HepG2 (cell line): ENCODE results near the gene SMO. TPM values are rescaled to one million over a fixed set of nuclear protein-coding genes. Genes with fewer than 3 reads are reported as not detected.

Experiments used
- AGO2 ChIP-seq: fragments of 200-400 bp; formaldehyde crosslinking; optimal IDR thresholded peaks from 2 replicates; pipeline ENCODE3; 2017; ENCODE audit warnings: mild to moderate bottlenecking, low read depth, low read length, moderate library complexity
- ATF7-NPFF ChIP-seq: sonication (generic); formaldehyde crosslinking; IDR thresholded peaks from 2 replicates; pipeline ENCODE4 v1.8.1; 2023; ENCODE audit warnings: mild to moderate bottlenecking, low read depth, missing genetic modification reagents, moderate library complexity
- ESRRA ChIP-seq: sonication (generic); formaldehyde crosslinking; IDR thresholded peaks from 2 replicates; pipeline ENCODE4 v1.5.1; 2020; ENCODE audit warnings: mild to moderate bottlenecking, low read depth, missing genetic modification reagents
- FLYWCH1 ChIP-seq: sonication (generic); formaldehyde crosslinking; IDR thresholded peaks from 2 replicates; pipeline ENCODE4 v1.8.1; 2023; ENCODE audit warnings: mild to moderate bottlenecking, missing genetic modification reagents
- IRF2 ChIP-seq: IDR thresholded peaks from 2 replicates; pipeline ENCODE4 v1.6.1; 2018; ENCODE audit warnings: missing genetic modification reagents, missing compliant biosample characterization
- JUND ChIP-seq: sonication (generic); formaldehyde crosslinking; IDR thresholded peaks from 2 replicates; pipeline ENCODE4 v1.8.0; 2022; ENCODE audit warnings: mild to moderate bottlenecking, missing genetic modification reagents
- KMT2A ChIP-seq: sonication (generic); formaldehyde crosslinking; IDR thresholded peaks from 2 replicates; pipeline ENCODE4 v1.4.0; 2020; ENCODE audit warnings: missing genetic modification reagents
- MAFF ChIP-seq: IDR thresholded peaks from 2 replicates; pipeline ENCODE4 v1.6.1; 2011; ENCODE audit warnings: low read depth, low read length, improper control_type of control experiment
- PHF5A ChIP-seq: IDR thresholded peaks from one replicate; pipeline ENCODE4 v1.6.1; 2018; ENCODE audit warnings: low read depth, missing genetic modification reagents; ENCODE audit not compliant: unreplicated experiment
- SALL1 ChIP-seq: sonication (generic); formaldehyde crosslinking; IDR thresholded peaks from 2 replicates; pipeline ENCODE4 v1.8.0; 2022; ENCODE audit warnings: mild to moderate bottlenecking, missing genetic modification reagents
- SAP130 ChIP-seq: IDR thresholded peaks from 2 replicates; pipeline ENCODE4 v1.6.1; 2016; ENCODE audit warnings: low read depth
- SOX5 ChIP-seq: IDR thresholded peaks from 2 replicates; pipeline ENCODE4 v1.6.1; 2016; ENCODE audit warnings: borderline replicate concordance
- YEATS4 ChIP-seq: sonication (generic); formaldehyde crosslinking; IDR thresholded peaks from 2 replicates; pipeline ENCODE4 v1.4.0; 2020; ENCODE audit warnings: missing genetic modification reagents, borderline replicate concordance
- YY1 ChIP-seq: IDR thresholded peaks from 2 replicates; pipeline ENCODE4 v1.6.1; 2011; ENCODE audit warnings: low read length, low read depth, moderate library complexity, mild to moderate bottlenecking; ENCODE audit not compliant: insufficient read depth, insufficient replicate concordance
- ZFP90 ChIP-seq: sonication (generic); formaldehyde crosslinking; IDR thresholded peaks from 2 replicates; pipeline ENCODE4 v1.8.0; 2022; ENCODE audit warnings: missing genetic modification reagents, mild to moderate bottlenecking, inconsistent platforms, borderline replicate concordance
- ZNF747 ChIP-seq: sonication (generic); formaldehyde crosslinking; IDR thresholded peaks from 2 replicates; pipeline ENCODE4 v1.8.1; 2023; ENCODE audit warnings: missing genetic modification reagents, mild to moderate bottlenecking, borderline replicate concordance
- ZNF777 ChIP-seq: sonication (generic); formaldehyde crosslinking; IDR thresholded peaks from 2 replicates; pipeline ENCODE4 v1.4.0; 2020; ENCODE audit warnings: missing genetic modification reagents
- ZNF891 ChIP-seq: sonication (generic); formaldehyde crosslinking; IDR thresholded peaks from 2 replicates; pipeline ENCODE4 v1.5.0; 2020; ENCODE audit warnings: mild to moderate bottlenecking, missing genetic modification reagents
- ZSCAN21 ChIP-seq: sonication (generic); formaldehyde crosslinking; IDR thresholded peaks from 2 replicates; pipeline ENCODE4 v1.8.0; 2022; ENCODE audit warnings: mild to moderate bottlenecking, missing genetic modification reagents, moderate library complexity, borderline replicate concordance
- polyA plus RNA-seq, 8 experiments: library from polyadenylated mRNA; depleted of rRNA in 3 of 8; stranded (reverse) in 7 of 8; unstranded in 1 of 8; fragments of >200 nt; fragmentation: Illumina TruSeq in 4 of 8; extraction: Trizol in 4 of 8; gene quantifications; 2 replicates each; pipeline versions ENCODE4 v1.2.1 to v1.2.3, GENCODE V29; 2011 to 2016; ENCODE audit warnings: low read depth in 4 of 8, missing spikeins in 1 of 8, mixed read lengths in 1 of 8; ENCODE audit not compliant: insufficient read depth in 1 of 8
- total RNA-seq, 5 experiments: library from RNA; depleted of rRNA; stranded (reverse); fragments of >200 nt; fragmentation: Illumina TruSeq; extraction: Trizol; gene quantifications; 2 replicates each; pipeline ENCODE4 v1.2.3, GENCODE V29; 2016; ENCODE audit warnings: low read depth in 1 of 5
- TF ChIP-seq, protein P1 (sequence below): sonication (generic); formaldehyde crosslinking; IDR thresholded peaks from 2 replicates; pipeline ENCODE4 v1.4.0; 2020; ENCODE audit warnings: missing genetic modification reagents
- TF ChIP-seq, protein P2 (sequence below): sonication (generic); formaldehyde crosslinking; IDR thresholded peaks from 2 replicates; pipeline ENCODE4 v1.4.0; 2020; ENCODE audit warnings: missing genetic modification reagents
- TF ChIP-seq, protein P3 (sequence below): sonication (generic); formaldehyde crosslinking; IDR thresholded peaks from 2 replicates; pipeline ENCODE4 v1.4.0; 2020; ENCODE audit warnings: mild to moderate bottlenecking, missing genetic modification reagents
- TF ChIP-seq, protein P4 (sequence below): sonication (generic); formaldehyde crosslinking; IDR thresholded peaks from 2 replicates; pipeline ENCODE4 v1.4.0; 2020; ENCODE audit warnings: missing genetic modification reagents

Gene SMO
- total and polyA plus RNA-seq, 2 of the 13 experiments (the other 11 are each of a cell fraction or from before 2014, with no cell fraction given): 23.8 to 32.3 TPM

DNA sequence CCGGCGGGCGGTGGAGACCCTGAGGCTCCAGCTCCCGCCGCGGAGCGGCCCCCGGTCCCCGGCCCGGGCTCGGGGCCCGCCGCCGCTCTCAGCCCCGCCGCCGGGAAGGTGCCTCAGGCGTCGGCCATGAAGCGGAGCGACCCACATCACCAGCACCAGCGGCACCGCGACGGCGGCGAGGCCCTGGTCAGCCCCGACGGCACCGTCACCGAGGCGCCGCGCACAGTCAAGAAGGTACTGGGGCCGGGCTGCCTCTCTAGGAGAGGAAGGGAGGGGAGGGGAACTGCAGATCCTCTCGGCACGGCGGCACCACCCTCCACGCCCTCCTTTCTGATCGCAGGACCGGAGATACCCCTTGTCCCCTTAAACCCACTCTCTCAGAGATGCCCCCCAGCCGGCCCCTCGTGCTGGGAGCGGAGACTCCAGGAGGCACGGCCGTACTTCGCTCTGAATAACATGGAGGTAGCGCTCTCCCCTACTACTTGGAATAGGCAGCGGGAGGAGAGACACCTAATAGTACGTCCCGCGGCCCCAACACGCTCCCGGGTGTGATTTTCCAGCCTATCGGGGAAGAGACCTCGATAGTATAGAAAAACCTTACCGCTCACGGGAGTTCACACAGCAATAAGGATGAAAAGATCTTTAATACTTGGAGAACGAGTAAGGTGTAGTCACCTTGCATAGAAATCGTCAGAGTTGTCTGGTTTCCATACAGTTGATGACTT lies 36.9 kb downstream of the SMO start (continued):
- TF ChIP-seq, protein P1, sequence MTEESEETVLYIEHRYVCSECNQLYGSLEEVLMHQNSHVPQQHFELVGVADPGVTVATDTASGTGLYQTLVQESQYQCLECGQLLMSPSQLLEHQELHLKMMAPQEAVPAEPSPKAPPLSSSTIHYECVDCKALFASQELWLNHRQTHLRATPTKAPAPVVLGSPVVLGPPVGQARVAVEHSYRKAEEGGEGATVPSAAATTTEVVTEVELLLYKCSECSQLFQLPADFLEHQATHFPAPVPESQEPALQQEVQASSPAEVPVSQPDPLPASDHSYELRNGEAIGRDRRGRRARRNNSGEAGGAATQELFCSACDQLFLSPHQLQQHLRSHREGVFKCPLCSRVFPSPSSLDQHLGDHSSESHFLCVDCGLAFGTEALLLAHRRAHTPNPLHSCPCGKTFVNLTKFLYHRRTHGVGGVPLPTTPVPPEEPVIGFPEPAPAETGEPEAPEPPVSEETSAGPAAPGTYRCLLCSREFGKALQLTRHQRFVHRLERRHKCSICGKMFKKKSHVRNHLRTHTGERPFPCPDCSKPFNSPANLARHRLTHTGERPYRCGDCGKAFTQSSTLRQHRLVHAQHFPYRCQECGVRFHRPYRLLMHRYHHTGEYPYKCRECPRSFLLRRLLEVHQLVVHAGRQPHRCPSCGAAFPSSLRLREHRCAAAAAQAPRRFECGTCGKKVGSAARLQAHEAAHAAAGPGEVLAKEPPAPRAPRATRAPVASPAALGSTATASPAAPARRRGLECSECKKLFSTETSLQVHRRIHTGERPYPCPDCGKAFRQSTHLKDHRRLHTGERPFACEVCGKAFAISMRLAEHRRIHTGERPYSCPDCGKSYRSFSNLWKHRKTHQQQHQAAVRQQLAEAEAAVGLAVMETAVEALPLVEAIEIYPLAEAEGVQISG (CRISPR knock-in tag): peak; percentile 37; the same call in 1 of the 2 replicates
- TF ChIP-seq IRF2 (CRISPR knock-in tag) (no peak), SAP130 (CRISPR knock-in tag) (peak; percentile 46; the same call in 1 of the 2 replicates), ZNF891 (peak; percentile 64; the same call in 1 of the 2 replicates), ZSCAN21 (peak; percentile 60; the same call in 1 of the 2 replicates), ESRRA (0 out of 2 replicates have a peak, but pooled peaks have one; percentile 31), ATF7-NPFF (CRISPR knock-in tag) (0 out of 2 replicates have a peak, but pooled peaks have one; percentile 34), MAFF (no peak), YY1 (peak; percentile 64), KMT2A (peak; percentile 72), ZNF777 (CRISPR knock-in tag) (peak; percentile 99), ZFP90 (CRISPR knock-in tag) (0 out of 2 replicates have a peak, but pooled peaks have one; percentile 48), SOX5 (CRISPR knock-in tag) (0 out of 2 replicates have a peak, but pooled peaks have one; percentile 4), JUND (CRISPR knock-in tag) (0 out of 2 replicates have a peak, but pooled peaks have one; percentile 16), YEATS4 (CRISPR knock-in tag) (peak; percentile 52; the same call in 1 of the 2 replicates), ZNF747 (CRISPR knock-in tag) (0 out of 2 replicates have a peak, but pooled peaks have one; percentile 21), AGO2 (peak; percentile 25), FLYWCH1 (CRISPR knock-in tag) (no peak), PHF5A (no peak), SALL1 (CRISPR knock-in tag) (peak; percentile 34; the same call in 1 of the 2 replicates)
- TF ChIP-seq, protein P2, sequence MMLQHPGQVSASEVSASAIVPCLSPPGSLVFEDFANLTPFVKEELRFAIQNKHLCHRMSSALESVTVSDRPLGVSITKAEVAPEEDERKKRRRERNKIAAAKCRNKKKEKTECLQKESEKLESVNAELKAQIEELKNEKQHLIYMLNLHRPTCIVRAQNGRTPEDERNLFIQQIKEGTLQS (CRISPR knock-in tag): no peak
- TF ChIP-seq, protein P3, sequence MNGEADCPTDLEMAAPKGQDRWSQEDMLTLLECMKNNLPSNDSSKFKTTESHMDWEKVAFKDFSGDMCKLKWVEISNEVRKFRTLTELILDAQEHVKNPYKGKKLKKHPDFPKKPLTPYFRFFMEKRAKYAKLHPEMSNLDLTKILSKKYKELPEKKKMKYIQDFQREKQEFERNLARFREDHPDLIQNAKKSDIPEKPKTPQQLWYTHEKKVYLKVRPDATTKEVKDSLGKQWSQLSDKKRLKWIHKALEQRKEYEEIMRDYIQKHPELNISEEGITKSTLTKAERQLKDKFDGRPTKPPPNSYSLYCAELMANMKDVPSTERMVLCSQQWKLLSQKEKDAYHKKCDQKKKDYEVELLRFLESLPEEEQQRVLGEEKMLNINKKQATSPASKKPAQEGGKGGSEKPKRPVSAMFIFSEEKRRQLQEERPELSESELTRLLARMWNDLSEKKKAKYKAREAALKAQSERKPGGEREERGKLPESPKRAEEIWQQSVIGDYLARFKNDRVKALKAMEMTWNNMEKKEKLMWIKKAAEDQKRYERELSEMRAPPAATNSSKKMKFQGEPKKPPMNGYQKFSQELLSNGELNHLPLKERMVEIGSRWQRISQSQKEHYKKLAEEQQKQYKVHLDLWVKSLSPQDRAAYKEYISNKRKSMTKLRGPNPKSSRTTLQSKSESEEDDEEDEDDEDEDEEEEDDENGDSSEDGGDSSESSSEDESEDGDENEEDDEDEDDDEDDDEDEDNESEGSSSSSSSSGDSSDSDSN (CRISPR knock-in tag): peak; percentile 76
- TF ChIP-seq, protein P4, sequence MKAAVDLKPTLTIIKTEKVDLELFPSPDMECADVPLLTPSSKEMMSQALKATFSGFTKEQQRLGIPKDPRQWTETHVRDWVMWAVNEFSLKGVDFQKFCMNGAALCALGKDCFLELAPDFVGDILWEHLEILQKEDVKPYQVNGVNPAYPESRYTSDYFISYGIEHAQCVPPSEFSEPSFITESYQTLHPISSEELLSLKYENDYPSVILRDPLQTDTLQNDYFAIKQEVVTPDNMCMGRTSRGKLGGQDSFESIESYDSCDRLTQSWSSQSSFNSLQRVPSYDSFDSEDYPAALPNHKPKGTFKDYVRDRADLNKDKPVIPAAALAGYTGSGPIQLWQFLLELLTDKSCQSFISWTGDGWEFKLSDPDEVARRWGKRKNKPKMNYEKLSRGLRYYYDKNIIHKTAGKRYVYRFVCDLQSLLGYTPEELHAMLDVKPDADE (CRISPR knock-in tag): no peak
